Caco-2 (cell line): Measurements from ENCODE around the gene HEPHL1. TPM values are rescaled to one million over a fixed set of nuclear protein-coding genes. Genes with fewer than 3 reads are reported as not detected.

Source experiments
- BruUV-seq: library from RNA; stranded (reverse); fragments of 400-500 nt; replicated peaks from 2 replicates; lab custom pipeline; 2021; lab: Mats Ljungman, UMichigan
- CTCF ChIA-PET: fragments of 300-600 bp; sonication (Branson Sonifier 250); formaldehyde crosslinking; loops from one replicate; lab custom pipeline; 2022; ENCODE audit warnings: antibody characterized with exemption; lab: Charles Lee
- POLR2A ChIA-PET: fragments of 300-600 bp; sonication (Branson Sonifier 250); formaldehyde crosslinking; loops from one replicate; lab custom pipeline; 2022; ENCODE audit warnings: antibody characterized with exemption; lab: Charles Lee
- DNase-seq, 2 experiments: peaks; one replicate each; pipeline versions ENCODE4 v3.0.0 to v3.0.0-alpha.2; 2020 to 2022
- H3K27me3 ChIP-seq: replicated peaks from 2 replicates; pipeline ENCODE4 v1.6.0; 2011; ENCODE audit warnings: low read length; ENCODE audit not compliant: control insufficient read depth, insufficient read depth
- H3K36me3 ChIP-seq: 2 replicates; pipeline ENCODE4 v1.5.1; 2011; ENCODE audit warnings: low read length; ENCODE audit not compliant: control insufficient read depth, insufficient read depth
- H3K4me1 ChIP-seq: fragments of 250-450 bp; sonication (Bioruptor Pico); 2 replicates; pipeline ENCODE4 v1.5.1; 2020; ENCODE audit warnings: mild to moderate bottlenecking
- H3K4me3 ChIP-seq: 2 replicates; pipeline ENCODE4 v1.5.1; 2011; ENCODE audit warnings: low read depth, mild to moderate bottlenecking, control low read depth, low read length
- H3K9me3 ChIP-seq: fragments of 250-450 bp; sonication (Bioruptor Pico); 2 replicates; pipeline ENCODE4 v1.5.1; 2020; ENCODE audit warnings: mild to moderate bottlenecking, moderate library complexity
- H3K27ac Mint-ChIP-seq: one replicate; pipeline ENCODE4 v1.8.0; 2022; ENCODE audit warnings: mixed read lengths; ENCODE audit not compliant: unreplicated experiment
- H3K27me3 Mint-ChIP-seq: one replicate; pipeline ENCODE4 v1.8.0; 2022; ENCODE audit warnings: mixed read lengths; ENCODE audit not compliant: insufficient read depth, unreplicated experiment
- H3K36me3 Mint-ChIP-seq: one replicate; pipeline ENCODE4 v1.8.0; 2022; ENCODE audit warnings: mild to moderate bottlenecking, mixed read lengths; ENCODE audit not compliant: insufficient read depth, unreplicated experiment
- H3K4me1 Mint-ChIP-seq: one replicate; pipeline ENCODE4 v1.8.0; 2022; ENCODE audit warnings: low read depth, mixed read lengths; ENCODE audit not compliant: unreplicated experiment
- H3K4me3 Mint-ChIP-seq: one replicate; pipeline ENCODE4 v1.8.0; 2022; ENCODE audit warnings: mild to moderate bottlenecking, moderate library complexity, mixed read lengths; ENCODE audit not compliant: unreplicated experiment
- H3K9me3 Mint-ChIP-seq: one replicate; pipeline ENCODE4 v1.8.0; 2022; ENCODE audit warnings: mixed read lengths; ENCODE audit not compliant: unreplicated experiment
- CTCF ChIP-seq, 2 experiments: fragments of 200-600 bp in 1 of 2; IDR thresholded peaks; 1 replicate in 1 of 2; 2 replicates in 1 of 2; pipeline versions ENCODE4 v1.5.1 to v1.8.0; 2011 to 2022; ENCODE audit warnings: antibody characterized with exemption in 1 of 2, control low read depth in 1 of 2, inconsistent platforms in 1 of 2, low read depth in 1 of 2, low read length in 1 of 2, mild to moderate bottlenecking in 1 of 2, moderate library complexity in 1 of 2; ENCODE audit not compliant: insufficient read depth in 1 of 2, severe bottlenecking in 1 of 2, unreplicated experiment in 1 of 2
- intact Hi-C: fragments of 100-400 bp; cut with micrococcal nuclease; formaldehyde crosslinking; loops from one replicate; pipeline ENCODE4 v1.10.0; 2022; ENCODE audit not compliant: unreplicated experiment
- total RNA-seq: library from RNA; stranded (reverse); gene quantifications from 2 replicates; pipeline ENCODE4 v1.2.3, GENCODE V29; 2022

The HEPHL1 gene
- total RNA-seq, 1 experiment from 2014 or later: not detected

GRCh38 chr11:94141511-94142307 is 120.6 kb downstream of the HEPHL1 start:
- Histone ChIP-seq H3K27me3 (no peaks in the 10 kb centered on the region), H3K4me1 (0 out of 2 replicates have a peak, but pooled peaks cover 5% of the 10 kb centered on the region), H3K4me3 (no peak overlapping the region), H3K9me3 (no peaks in the 10 kb centered on the region), H3K36me3 (no peaks in the 10 kb centered on the region)
- ChIA-PET CTCF (interaction anchor here (1.0 to 1.1 kb wide), 2 partner anchors 13 to 246 kb away, joined by 3 to 4 read pairs; partner anchors contain the start of gene PANX1), POLR2A (no interaction called here)
- Mint-ChIP-seq H3K36me3 (no peaks in the 10 kb centered on the region), H3K9me3 (no peaks in the 10 kb centered on the region), H3K27ac (no peak overlapping the region), H3K4me1 (no peaks in the 10 kb centered on the region), H3K27me3 (no peaks in the 10 kb centered on the region), H3K4me3 (no peak overlapping the region)
- BruUV-seq: no TSS peak
- no peak for TF ChIP-seq CTCF (IDR thresholded peaks at IDR 0.05; ENCODE audit: insufficient read depth in 1 of 2, low read depth in 1 of 2, low read length in 1 of 2, severe bottlenecking in 1 of 2, unreplicated experiment in 1 of 2)
- DNase-seq: no peak
- intact Hi-C loops: no loop called here

DNA sequence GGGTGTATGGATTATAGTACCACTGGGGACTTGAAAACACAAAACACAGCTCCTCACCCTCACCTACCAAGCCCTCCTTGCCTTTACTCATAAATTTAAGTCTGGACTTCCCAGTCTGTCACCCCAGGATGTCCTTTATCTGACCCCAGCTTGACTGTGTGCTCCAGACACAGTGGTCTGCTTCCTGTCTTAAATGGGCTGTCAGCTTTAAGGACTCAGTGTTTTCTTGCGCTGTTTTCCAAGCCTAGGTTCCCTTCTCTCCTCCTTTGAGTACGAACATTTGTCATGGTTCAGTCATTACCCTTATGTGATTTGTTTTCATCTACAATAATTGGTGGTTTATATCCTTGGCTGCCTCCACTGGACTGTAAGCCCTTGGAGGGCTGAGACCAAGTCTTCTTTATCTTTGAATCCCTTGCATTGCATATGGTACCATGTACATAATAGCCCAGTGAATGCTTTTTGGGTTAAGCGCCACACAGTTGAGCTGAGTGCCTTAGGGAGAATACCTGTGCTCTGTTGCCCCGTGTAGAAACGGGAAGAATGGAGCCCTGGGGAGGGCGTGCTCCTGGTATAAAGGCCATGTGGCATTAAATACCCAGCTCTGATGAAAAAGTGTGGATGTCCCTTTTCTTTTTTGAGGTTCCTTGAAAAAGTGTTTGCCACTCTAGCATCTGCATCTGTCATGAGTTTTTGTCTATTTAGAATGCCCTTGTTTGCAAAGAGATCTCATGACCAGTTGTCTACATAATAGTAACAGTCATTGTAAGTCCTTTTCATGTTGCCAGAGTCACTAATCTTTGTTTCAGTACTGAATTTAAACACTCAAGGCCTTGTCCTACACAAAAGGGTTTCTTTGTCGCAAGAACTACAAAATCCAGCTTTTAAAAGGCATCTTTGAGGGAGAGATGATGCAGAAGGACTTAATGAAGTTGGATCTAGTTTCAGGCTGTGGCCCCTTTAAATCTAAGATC is 121.4 kb downstream of the HEPHL1 start:
- ChIA-PET CTCF (interaction anchor here (1.0 to 1.1 kb wide), 2 partner anchors 14 to 247 kb away, joined by 3 to 4 read pairs; partner anchors contain the start of gene PANX1), POLR2A (no interaction called here)
- BruUV-seq: no TSS peak
- H3K9me3 Mint-ChIP-seq: no peaks in the 10 kb centered on the region
- no peak for DNase-seq
- Histone ChIP-seq H3K9me3 (no peaks in the 10 kb centered on the region), H3K36me3 (no peaks in the 10 kb centered on the region), H3K4me3 (no peak overlapping the region), H3K27me3 (no peaks in the 10 kb centered on the region), H3K4me1 (0 out of 2 replicates have a peak, but pooled peaks cover 5% of the 10 kb centered on the region)
- H3K36me3 Mint-ChIP-seq: no peaks in the 10 kb centered on the region
- H3K4me3 Mint-ChIP-seq: no peak overlapping the region
- H3K27ac Mint-ChIP-seq: no peak overlapping the region
- no peaks in the 10 kb centered on the region for H3K27me3 Mint-ChIP-seq
- no peak for TF ChIP-seq CTCF (IDR thresholded peaks at IDR 0.05; ENCODE audit: insufficient read depth in 1 of 2, low read depth in 1 of 2, low read length in 1 of 2, severe bottlenecking in 1 of 2, unreplicated experiment in 1 of 2)
- intact Hi-C loops: no loop called here
- peaks cover 3% of the 10 kb centered on the region for H3K4me1 Mint-ChIP-seq

DNA sequence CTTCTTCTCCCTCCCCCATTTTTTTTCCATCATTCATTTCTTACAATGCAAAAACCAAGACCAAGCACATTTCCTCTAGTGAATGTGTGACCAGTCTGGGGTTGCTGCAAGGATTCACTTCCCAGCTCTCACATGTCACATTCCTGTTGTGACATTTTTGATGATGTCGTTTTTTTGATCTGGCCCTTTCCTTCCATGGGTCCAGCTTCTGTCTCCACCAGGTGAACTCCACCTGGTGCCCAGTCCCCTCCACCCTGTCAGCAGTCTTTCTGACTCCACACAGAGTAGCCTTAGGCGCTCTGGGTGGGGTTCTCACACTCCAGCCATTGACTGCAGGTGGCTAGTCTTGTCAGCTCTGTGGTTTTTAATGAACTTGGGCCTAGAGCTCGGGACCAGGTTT is 123.1 kb downstream of the HEPHL1 start:
- ChIA-PET POLR2A (interaction anchor here (1.8 kb wide), 1 partner anchor 15 kb away, joined by 12 read pairs; the partner anchor contains the start of gene PANX1), CTCF (interaction anchor here (1.0 kb wide), 1 partner anchor 15 kb away, joined by 5 read pairs; the partner anchor contains the start of gene PANX1)
- peaks cover 8% of the 10 kb centered on the region for H3K4me1 Mint-ChIP-seq
- intact Hi-C loops: no loop called here
- no peak overlapping the region for H3K27ac Mint-ChIP-seq
- BruUV-seq: no TSS peak
- Histone ChIP-seq H3K4me3 (no peak overlapping the region), H3K36me3 (no peaks in the 10 kb centered on the region), H3K27me3 (no peaks in the 10 kb centered on the region), H3K4me1 (0 out of 2 replicates have a peak, but pooled peaks cover 5% of the 10 kb centered on the region), H3K9me3 (no peaks in the 10 kb centered on the region)
- H3K4me3 Mint-ChIP-seq: no peak overlapping the region
- H3K36me3 Mint-ChIP-seq: no peaks in the 10 kb centered on the region
- no peaks in the 10 kb centered on the region for H3K27me3 Mint-ChIP-seq
- DNase-seq: peak in 1 of 2 experiments; percentile 29
- no peaks in the 10 kb centered on the region for H3K9me3 Mint-ChIP-seq
- TF ChIP-seq CTCF (IDR thresholded peaks at IDR 0.05; ENCODE audit: insufficient read depth in 1 of 2, low read depth in 1 of 2, low read length in 1 of 2, severe bottlenecking in 1 of 2, unreplicated experiment in 1 of 2): no peak
